Calu3 (cell line): ENCODE results near the gene OR2A7. TPM values are rescaled to one million over a fixed set of nuclear protein-coding genes. Genes with fewer than 3 reads are reported as not detected.

ENCODE experiments used
- total RNA-seq: library from RNA; stranded (reverse); gene quantifications from 2 replicates; pipeline ENCODE4 v1.2.3, GENCODE V29; 2022

The OR2A7 gene
- total RNA-seq, 1 experiment from 2014 or later: 16.3 TPM

Other genes starting within 250 kb of the OR2A7 start
- not detected in 2 replicates for gene OR2A5, start 215.8 kb downstream of the OR2A7 start, total RNA-seq
- not detected in 2 replicates for gene OR2A25, start 195.0 kb downstream of the OR2A7 start, total RNA-seq
- not detected in 2 replicates for gene OR2A12, start 178.5 kb downstream of the OR2A7 start, total RNA-seq
- not detected in 2 replicates for gene OR2A2, start 155.2 kb downstream of the OR2A7 start, total RNA-seq
- gene OR2A14, start 141.6 kb downstream of the OR2A7 start, total RNA-seq: not detected in 2 replicates
- 20.0 and 20.7 TPM in 2 replicates for gene CTAGE4, start 81.3 kb downstream of the OR2A7 start, total RNA-seq
- 11.8 and 13.7 TPM in 2 replicates for gene ARHGEF35, start 69.0 kb downstream of the OR2A7 start, total RNA-seq
- not detected in 2 replicates for gene OR2A42, start 25.2 kb downstream of the OR2A7 start, total RNA-seq
- gene CTAGE8, start 4.5 kb upstream of the OR2A7 start, total RNA-seq: 3.9 and 4.3 TPM in 2 replicates
- not detected in 2 replicates for gene OR2A1, start 47.6 kb upstream of the OR2A7 start, total RNA-seq
- 51.5 and 59.4 TPM in 2 replicates for gene ARHGEF5, start 90.6 kb upstream of the OR2A7 start, total RNA-seq
- gene NOBOX, start 138.9 kb upstream of the OR2A7 start, total RNA-seq: not detected in 2 replicates